Kasumi-1 (cell line): Measurements from ENCODE around the gene CTNS.

Experiments used
- DNase-seq, 2 experiments: peaks; one replicate each; lab custom pipeline; 2025; lab: John Stamatoyannopoulos, UW

The CTNS gene

DNA sequence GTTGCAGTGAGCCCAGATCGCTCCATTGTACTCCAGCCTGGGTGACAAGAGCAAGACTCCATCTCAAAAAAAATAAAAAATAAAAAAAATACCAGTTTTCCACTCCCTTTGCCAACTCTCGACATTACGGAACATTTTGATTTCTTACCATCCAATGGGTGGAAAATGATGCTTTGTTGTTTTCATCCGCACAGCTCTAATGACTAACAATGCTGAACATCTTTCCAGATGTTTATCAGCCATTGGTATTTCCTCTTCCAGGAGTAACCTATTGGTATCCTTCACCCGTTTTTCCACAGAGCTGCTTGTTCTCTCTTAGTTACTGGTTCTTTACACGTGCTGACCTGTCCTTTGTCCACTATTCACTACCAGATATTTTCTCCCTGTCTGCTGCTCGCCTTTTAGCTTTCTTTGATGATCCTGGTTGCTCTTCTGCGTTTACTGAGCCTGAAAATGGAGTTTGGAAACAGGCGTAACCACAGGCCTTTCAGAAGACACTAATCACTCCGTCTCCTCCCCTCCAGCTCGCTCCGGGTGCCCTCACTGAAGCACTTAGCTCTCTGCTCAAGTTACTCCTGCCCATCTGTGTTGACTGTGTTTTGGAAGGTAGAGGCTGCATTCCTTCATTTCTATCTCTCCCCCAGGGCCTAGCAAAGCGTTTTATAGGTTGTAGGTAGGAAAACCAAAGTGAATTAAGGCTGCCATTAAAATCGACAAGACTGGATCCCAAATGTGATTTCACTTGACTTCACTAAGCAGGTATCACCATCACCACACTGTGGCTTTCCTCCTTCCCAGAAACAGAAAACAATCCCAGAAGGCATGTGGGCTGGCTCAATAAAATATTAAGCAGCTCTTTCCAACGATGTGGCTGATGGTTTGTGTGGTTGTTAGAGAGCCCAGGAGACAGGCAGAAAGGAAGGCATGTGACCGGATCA, 9.5 kb upstream of the CTNS start:
- no peak for DNase-seq

DNA sequence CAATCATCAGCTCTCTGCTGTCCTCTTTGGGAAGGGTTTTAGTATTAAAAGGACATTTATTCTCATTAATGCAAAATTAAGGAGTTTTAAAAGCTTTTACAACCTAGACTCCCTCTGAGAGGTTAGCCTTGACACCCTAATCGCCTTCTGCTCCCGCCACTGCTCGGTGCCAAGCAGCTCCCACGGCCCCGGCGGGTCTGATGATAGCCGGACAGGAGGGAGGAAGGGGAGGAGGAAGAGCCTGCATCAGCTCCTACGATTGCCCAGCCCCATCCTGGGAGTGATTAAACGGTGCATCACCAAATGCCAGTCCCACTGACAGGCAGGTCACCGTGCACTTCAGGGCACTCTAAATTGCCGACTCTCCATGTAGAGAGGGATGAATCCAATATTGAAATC, 8.8 kb upstream of the CTNS start:
- DNase-seq = no peak

DNA sequence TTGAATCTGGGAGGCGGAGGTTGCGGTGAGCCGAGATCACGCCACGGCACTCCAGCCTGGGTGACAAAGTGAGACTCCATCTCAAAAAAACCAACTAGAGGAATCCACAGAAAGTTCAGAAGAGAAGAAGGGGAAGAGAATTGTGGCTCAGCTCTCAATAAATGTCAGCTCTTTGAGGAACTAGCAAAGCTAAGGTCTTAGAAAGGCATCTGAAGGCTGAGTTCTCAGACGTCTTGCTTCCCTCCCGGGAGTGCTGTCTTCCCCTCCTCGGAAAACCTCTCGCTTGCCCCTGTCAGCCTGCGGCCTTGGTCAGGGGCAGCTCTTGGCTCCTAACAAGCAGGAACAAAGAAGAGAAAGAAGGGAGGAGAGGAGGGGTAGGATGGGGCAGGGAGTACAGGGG, 5.8 kb upstream of the CTNS start:
- peak; percentile 34 to 39 for DNase-seq

DNA sequence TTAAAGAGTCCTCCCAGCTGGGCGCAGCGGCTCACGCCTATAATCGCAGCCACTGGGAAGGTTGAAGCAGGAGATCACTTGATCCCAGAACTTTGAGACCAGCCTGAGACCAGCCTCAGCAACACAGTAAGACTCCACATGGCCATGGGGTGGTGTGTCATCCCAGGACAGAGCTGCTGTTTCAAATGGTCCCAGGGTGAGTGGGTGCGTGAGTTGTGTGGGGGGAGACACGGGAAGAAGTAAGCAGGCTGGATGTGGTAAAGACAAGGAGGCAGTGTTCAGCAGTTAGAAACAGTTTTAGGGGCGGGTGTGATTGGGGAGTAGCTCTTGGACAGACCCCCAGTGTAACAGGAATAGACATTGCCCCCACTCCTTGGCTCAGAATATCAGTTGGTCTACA, 4.3 kb upstream of the CTNS start:
- no peak for DNase-seq

DNA sequence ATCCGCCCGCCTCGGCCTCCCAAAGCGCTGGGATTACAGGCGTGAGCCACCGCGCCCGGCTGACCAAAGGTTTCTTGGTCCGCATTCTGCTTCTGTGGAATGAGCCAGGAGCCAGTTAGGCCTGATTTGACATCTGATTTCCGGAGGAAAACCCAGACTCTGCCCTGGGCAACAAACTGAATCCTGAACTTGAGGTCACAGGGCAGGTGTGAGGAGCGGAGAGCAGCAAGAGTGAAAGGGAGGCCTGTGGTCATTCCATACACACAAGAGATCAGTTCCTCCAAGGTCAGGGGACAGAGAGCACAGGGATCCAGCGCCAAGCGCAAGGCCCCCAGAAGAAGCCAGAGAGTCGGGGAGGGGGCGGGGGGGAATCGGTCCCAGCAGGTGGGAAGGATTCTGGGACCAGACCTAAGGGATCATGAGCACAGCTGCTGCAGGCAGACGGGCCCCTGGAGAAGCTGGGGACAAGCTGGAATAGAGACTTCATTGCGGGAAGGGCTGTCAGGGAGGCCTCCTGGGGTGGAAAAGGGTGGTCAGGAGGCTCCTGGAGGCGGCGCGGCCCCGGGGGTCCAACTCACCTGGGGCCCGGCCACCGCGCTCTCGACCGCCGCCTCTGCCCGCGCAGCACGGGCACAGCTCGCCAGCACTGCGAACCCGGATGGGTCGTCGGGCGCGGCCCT, 946 bp upstream of the CTNS start:
- no peak for DNase-seq

DNA sequence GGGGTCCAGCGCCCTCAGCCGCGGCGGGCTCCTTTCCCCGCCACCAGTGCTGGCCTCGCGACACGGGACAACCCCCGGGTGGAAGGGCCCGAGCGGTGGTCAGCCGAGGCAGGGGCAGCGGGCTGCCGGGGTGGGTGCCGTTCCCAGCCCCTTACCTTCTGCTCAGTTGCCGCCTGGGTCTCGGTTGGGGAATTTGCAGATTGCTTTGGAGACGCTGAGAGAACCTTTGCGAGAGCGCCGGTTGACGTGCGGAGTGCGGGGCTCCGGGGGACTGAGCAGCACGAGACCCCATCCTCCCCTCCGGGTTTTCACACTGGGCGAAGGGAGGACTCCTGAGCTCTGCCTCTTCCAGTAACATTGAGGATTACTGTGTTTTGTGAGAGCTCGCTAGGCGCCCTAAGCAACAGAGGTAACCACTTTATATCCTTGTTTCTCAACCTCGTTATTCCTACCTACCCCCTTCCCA, 381 bp downstream of the CTNS start:
- peak in 1 of 2 experiments; percentile 4 for DNase-seq

DNA sequence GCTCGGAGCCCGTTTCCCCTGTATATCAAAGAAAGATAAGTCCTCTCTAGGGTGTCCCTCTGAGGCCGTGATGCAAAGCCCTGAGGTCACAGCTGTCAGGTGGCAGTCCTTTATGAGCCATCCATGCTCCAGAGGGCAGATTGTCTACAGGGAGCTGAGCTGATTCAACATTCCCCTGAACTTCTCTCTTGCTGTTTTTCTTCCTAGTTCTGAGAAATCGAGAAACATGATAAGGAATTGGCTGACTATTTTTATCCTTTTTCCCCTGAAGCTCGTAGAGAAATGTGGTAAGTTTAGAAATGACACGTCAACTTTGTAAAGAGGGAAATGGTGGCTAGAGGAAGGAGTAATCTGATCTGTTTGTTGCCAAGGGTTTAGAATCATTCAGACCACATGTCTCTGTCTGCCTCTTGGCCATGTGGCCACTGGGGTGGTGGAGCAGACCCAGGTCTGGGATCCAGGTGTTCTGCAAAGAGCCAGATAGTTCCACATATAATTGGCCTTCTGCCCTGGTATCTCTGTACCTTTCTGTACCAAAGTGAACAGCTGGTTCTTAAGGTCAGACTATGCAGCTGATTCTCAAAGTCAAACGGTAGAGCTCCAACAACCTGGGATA, 3.5 kb downstream of the CTNS start:
- DNase-seq = peak; percentile 39 to 55

DNA sequence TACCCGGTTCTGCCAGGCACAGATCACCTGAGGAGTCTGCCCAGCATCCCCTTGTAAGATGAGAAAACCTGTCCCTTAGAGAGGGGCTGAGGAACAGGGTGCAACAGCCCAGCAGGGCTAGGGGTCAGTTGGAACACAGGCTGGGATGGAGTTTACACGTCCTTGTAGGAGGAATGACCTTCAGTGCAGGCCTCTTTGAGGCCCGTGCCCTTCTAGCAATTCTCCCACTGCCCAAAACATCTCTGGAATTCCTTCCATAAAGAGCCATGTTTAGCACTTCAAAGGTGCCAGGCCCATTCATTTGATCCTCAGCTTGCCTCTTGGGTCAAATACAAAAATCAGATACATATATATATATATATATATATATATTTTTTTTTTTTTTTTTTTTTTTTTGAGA, 4.5 kb downstream of the CTNS start:
- DNase-seq = no peak

DNA sequence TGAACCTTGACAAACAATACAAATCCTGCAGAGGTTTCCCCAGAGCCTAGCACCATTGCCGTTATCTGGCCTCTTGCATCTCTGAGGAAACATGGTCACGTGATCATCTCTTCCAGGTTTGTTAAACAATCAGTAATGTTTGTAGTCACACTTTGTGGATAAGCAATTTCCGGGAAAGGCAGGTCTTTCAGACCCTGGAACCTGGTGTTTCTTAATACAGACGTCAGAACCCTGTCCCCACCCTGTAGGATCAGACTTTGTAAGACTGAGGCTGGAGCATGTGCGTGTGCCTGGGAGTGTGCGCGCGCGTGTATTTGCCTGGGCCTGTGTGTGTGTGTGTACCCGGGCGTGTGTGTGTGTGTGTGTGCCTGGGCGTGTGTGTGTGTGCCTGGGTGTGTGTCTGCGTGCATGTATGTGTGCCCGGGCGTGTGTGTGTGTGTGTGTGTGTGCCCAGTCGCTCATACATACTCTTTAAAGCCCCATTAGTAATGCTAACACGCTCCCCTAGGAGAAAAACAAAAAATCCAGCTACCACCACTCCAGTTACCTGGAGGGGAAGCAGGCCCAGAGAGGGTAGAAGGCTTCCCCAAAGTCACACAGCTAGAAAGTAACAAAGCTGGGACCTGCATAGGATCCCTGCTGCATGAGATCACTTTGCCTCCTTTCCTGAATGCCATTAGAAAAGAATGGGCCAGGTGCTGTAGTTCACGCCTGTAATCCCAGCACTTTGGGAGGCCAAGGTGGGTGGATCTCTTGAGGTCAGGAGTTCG, 5.3 kb downstream of the CTNS start:
- no peak for DNase-seq

DNA sequence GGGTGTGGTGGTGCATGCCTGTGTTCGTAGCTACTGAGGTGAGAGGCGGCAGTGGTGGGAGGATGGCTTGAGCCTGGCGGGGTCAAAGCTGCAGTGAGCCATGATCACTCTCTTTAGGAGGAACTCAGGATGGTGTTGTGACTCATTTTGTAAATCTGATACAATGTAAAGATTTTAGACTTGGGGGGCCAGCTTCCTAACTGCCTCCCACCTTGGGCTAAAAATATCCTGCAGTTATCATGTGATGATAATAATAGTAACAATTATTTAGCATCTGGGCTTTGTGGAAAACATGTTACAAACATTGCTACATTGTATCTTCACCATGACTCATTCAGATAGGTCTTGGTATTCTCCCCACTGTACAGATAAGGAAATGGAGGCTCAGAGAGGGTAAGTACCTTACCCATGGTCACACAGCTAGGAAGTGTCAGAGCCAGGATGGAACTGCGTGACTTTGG, 7.4 kb downstream of the CTNS start:
- DNase-seq = no peak

DNA sequence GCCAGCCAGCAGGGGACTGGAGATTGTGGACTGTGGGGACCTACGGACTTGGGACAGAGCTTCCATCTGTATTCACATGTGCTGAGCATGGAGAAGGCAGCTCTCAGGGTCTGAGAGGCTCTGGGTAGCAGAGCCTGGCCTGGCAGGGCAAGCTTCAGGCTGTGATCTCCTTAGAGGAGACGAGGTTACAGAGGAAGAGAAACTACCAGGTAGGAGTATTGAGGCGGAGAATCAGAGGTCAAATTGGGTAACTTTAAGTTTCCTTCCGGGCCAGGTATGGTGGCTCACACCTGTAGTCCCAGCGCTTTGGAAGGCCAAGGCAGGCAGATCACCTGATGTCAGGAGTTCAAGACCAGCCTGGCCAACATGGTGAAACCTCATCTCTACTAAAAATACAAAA, 8.8 kb downstream of the CTNS start:
- no peak for DNase-seq

DNA sequence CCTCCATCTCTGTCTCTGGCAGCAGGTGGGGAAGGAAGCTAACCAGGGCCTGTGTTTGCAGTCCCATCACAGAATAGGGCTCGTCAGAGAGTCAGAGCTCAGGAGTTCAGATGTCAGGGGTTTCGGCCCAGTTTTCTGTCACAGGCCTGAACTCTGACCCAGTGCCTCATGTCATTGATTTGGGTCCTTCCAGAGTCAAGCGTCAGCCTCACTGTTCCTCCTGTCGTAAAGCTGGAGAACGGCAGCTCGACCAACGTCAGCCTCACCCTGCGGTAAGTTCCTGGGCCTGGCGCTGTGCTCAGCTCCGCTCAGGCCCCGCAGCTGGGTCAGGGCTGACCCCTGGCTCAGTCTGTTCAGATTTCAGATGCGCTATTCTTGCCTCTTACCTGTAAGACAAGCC, 10.7 kb downstream of the CTNS start:
- no peak for DNase-seq

DNA sequence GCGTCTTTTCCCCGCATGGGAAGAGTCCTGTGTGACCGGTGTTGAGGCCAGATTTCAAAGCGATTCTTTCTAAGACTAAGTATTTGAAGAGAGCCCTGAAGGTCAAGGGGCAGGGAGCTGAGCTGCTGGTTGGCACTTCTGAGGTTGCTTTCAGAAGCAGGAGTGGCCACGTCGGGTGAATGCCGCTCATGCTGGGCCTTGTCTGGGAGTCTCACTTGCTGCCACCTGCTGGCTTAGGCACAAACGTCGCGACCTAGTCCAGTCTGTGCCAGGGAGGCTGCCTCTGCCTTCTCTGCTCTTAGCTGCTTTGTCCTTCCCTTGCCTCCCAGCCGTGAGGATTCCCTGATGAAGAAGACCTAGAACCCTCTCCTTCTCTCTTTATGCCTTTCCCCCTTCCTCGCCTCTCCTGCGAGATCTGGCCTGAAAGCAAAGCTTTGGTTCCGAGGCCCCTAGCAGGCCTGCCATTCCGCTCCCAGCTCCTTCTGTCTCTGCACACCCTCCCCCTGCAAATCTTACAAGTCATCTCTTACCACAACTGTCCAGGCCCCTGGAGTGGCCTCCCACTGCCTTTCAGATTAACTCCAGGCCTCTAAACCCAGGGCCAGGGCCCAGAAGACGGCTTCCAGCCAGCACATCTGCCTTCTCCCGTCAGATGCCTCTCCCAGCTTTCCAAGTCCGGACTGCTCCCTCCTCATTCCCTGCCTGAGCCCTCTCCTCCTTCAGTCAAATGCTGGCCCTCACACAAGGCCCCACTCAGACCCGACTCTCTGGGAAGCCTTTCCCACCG, 11.4 kb downstream of the CTNS start:
- peak; percentile 28 to 36 for DNase-seq

DNA sequence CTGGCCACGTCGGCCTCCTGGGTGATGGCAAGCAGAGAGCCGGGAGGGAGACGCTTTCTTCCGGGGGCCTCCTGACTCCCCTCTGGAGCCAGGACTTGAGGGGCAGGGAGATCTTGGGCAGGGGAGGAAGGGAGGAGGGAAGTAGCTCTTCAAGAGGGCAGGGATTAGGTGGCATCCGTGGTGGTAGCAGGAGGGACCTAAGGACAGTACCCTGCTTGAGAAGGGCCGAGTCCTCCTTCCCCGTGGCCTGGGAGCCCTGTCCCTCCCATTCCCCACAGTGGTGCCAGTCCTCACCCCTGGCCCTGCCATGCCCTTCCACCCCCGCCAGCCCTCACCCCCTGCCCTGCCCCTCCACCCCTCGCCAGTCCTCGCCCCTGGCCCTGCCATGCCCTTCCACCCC, 19.2 kb downstream of the CTNS start:
- no peak for DNase-seq

DNA sequence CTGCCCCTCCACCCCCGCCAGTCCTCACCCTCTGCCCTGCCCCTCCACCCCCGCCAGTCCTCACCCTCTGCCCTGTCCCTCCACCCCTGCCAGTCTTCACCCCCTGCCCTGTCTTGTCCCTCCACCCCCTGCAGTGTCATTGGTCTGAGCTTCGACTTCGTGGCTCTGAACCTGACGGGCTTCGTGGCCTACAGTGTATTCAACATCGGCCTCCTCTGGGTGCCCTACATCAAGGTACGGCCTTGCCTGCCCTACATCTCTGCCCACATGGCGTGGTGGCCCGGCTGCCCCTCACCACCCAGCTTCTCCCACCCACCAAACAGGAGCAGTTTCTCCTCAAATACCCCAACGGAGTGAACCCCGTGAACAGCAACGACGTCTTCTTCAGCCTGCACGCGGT, 19.8 kb downstream of the CTNS start:
- no peak for DNase-seq

DNA sequence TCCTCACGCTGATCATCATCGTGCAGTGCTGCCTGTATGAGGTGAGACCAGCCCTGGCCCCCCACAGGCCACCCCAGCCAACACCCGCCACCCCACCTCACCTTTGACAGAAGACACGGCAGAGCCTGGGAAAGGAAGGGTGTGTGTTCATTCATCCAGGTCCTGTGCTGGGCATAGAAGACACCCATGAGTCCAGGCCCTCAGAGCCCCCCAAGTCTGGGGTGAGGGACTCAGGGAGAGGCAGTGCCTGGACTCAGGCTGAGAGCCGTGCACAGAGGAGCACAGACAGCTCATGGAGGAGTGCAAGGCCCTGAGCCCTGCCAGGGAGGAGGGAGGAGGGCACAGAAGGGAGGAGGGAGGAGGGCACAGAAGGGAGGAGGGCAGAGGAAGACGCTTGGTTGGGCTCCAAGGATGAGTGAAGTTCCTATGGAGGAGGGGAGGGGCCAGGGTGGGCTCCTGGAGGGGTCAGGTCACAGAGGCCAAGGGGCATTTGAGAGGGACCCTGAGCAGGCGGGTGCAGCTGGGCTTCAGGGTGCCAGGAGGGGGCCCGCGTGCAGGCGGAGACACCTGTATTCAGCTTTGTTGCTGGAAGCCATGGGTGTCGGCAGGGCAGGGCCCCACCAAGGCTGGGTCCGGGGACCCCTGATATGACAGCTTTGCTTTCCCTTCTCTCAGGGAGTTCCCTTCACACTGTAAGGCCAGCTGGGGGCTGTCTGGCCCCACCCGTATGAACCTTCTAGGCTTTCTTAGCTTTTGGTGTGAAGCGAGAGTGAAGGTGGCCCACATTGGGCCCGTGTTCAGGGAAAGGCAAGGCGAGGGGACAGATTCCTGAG, 20.4 kb downstream of the CTNS start:
- no peak for DNase-seq

DNA sequence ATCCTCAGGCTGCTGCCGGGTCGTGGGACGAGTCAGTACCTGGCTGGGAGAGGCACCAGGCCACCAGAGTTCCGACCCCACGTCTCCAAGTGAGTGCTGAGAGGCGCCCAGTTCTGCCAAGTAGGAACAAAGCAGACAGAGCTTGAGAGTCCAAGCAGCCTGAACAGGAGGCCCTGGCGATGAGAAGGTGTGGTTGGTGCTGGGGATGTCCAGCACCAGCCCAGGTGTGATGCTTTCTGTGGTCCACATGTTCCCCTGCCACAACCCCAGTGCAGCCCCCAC, 21.0 kb downstream of the CTNS start:
- DNase-seq = no peak

DNA sequence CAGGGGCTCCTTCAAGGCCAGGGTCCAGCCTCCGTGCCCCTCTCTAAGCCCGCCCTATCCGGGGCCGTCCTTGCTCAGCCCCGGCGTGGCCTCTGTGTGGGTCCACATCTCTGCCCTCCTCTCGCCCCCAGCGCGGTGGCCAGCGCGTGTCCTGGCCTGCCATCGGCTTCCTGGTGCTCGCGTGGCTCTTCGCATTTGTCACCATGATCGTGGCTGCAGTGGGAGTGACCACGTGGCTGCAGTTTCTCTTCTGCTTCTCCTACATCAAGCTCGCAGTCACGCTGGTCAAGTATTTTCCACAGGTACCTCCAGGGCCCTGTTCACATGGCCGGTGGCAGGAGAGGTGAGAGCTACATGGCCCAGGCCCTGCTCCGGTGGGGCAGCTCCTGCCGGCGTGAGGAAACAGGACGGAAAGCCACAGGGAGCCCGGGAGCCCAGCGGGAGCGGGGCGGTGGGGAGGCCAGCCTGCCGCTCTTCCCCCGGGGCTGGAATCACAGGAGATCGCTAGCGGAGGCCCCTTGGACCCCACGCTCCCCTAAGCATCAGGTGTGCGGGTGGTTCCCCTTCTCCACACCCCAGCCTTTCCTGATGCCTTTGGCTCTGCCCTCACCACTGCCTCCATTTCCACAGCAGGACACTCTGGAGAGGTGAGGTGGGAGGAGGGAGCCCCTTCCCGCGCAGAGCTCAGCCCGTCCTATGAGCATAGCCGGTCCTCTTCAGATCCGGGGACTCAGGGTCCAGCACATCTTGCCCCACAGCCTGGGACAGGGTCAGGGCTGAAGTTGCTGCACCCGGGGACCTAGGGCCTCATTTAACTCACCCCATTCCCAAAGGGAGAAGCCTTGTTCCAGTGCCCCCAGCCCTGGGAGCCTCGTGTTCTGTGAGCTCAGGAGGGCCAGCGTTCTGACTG, 21.6 kb downstream of the CTNS start:
- DNase-seq = no peak

DNA sequence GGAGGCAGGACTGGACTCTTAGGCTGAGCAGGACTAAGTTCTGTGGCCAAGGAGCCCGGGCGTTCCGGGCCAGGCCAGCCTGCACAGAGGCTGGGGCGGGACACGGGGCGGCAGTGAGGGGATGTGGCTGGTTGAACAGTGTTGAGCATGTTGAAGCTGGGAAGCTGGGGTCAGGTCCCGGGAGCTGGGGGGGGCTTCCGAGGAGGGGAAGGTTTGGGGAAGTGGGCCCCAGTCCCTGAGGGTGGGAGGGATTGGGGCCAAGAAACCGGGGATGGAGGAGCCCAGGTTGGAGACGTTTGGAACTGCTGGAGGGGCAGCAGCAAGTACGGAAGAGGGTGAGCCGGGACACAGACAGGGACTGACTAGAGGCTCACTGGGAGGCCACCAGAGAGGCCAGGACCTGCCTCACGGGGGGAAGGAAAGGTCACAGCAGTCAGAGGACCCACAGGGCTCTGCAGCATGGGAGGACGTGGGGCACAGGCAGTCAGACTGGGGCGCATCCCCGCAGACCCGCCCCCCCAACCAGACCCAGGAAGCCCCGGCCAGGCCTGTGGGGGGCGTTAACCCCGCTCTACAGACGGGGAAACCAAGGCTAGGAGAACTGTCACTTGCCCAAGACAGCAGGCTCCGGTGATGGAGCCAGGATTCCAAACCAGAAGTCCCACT, 22.4 kb downstream of the CTNS start:
- DNase-seq = no peak
